Tibial nerve (tissue), 4 donors: ENCODE data around the gene ARHGAP26. TPM values are rescaled to one million over a fixed set of nuclear protein-coding genes. Genes with fewer than 3 reads are reported as not detected.

ENCODE experiments used
- DNase-seq, 2 donors: peaks; one replicate each; pipeline ENCODE4 v3.0.0-alpha.2; 2019; ENCODE audit warnings: low spot score in 2 of 2
- H3K27ac ChIP-seq, 4 donors: fragments of 200-600 bp; sonication (generic) in 3 of 4; one replicate each; pipeline ENCODE4 v1.5.1; 2017 to 2019; ENCODE audit warnings: mild to moderate bottlenecking in 1 of 4
- H3K27me3 ChIP-seq, 2 donors: fragments of 200-600 bp; sonication (generic) in 1 of 2; one replicate each; pipeline versions ENCODE4 v1.5.1 to v1.6.0; 2017 to 2019
- H3K36me3 ChIP-seq, 3 donors: fragments of 200-600 bp; sonication (generic); one replicate each; pipeline ENCODE4 v1.5.1; 2018 to 2019
- H3K4me1 ChIP-seq, 4 donors: fragments of 200-600 bp; sonication (generic) in 3 of 4; one replicate each; pipeline ENCODE4 v1.5.1; 2017 to 2019
- H3K4me3 ChIP-seq, 4 donors: fragments of 200-600 bp; sonication (generic) in 3 of 4; one replicate each; pipeline ENCODE4 v1.5.1; 2017 to 2019; ENCODE audit warnings: mild to moderate bottlenecking in 1 of 4, moderate library complexity in 1 of 4
- H3K9me3 ChIP-seq, 4 donors: fragments of 200-600 bp; sonication (generic) in 3 of 4; one replicate each; pipeline ENCODE4 v1.5.1; 2017 to 2019
- CTCF ChIP-seq, 5 experiments: fragments of 200-600 bp in 3 of 5; fragments of 450-650 bp in 2 of 5; sonication (generic) in 3 of 5; IDR thresholded peaks; one replicate each; pipeline ENCODE4 v1.5.1; 2016 to 2019; ENCODE audit warnings: antibody characterized with exemption in 5 of 5, mild to moderate bottlenecking in 3 of 5, moderate library complexity in 2 of 5
- EP300 ChIP-seq, 2 donors: sonication (generic); formaldehyde crosslinking; IDR thresholded peaks; one replicate each; pipeline ENCODE4 v1.6.1; 2017; ENCODE audit warnings: antibody characterized with exemption in 2 of 2, mild to moderate bottlenecking in 1 of 2
- POLR2A ChIP-seq, 2 donors: fragments of 450-650 bp; IDR thresholded peaks; one replicate each; pipeline ENCODE4 v1.6.1; 2017; ENCODE audit warnings: antibody characterized with exemption in 2 of 2, mild to moderate bottlenecking in 2 of 2, moderate library complexity in 2 of 2
- WGBS, 2 donors: methylation state at CpG; one replicate each; pipeline ENCODE4 v1.1.5; 2018; 5-methylcytosine and 5-hydroxymethylcytosine counted together
- total RNA-seq, 4 donors: library from RNA; depleted of rRNA; stranded (reverse); fragments of >200 nt; gene quantifications; one replicate each; pipeline ENCODE4 v1.1.0, GENCODE V29; 2016

ARHGAP26 gene
- total RNA-seq, 4 donors from 2014 or later: 33.7 to 77.8 (median 57.8) TPM

GRCh38 chr5:142758796-142759145 lies 11.4 kb upstream of the ARHGAP26 start:
- TF ChIP-seq POLR2A (IDR thresholded peaks at IDR 0.05) (no peak), EP300 (IDR thresholded peaks at IDR 0.05) (no peak), CTCF (IDR thresholded peaks at IDR 0.05) (no peak)
- no peak for DNase-seq
- H3K36me3 ChIP-seq: no peaks in the 10 kb centered on the region
- no peaks in the 10 kb centered on the region for H3K27me3 ChIP-seq
- no peak overlapping the region for H3K27ac ChIP-seq
- H3K4me1 ChIP-seq: peaks cover 0 to 2% (median 0%) of the 10 kb centered on the region in 4 donors
- 25 to 57% methylated on average over 1 of the region's 1 CpG for WGBS, 2 donors
- H3K4me3 ChIP-seq: no peak overlapping the region
- no peaks in the 10 kb centered on the region for H3K9me3 ChIP-seq

- DNase-seq: no peak
- Histone ChIP-seq H3K9me3 (no peaks in the 10 kb centered on the region), H3K4me3 (no peak overlapping the region), H3K36me3 (no peaks in the 10 kb centered on the region), H3K27me3 (no peaks in the 10 kb centered on the region), H3K27ac (no peak overlapping the region), H3K4me1 (no peaks in the 10 kb centered on the region)
- WGBS, 2 donors: 83 to 90% methylated on average over 1 of the region's 1 CpG
- no peak for TF ChIP-seq POLR2A (IDR thresholded peaks at IDR 0.05)
- TF ChIP-seq EP300 (IDR thresholded peaks at IDR 0.05): no peak
- TF ChIP-seq CTCF (IDR thresholded peaks at IDR 0.05): no peak
These were observed 6.5 kb upstream of the ARHGAP26 start for GRCh38 chr5:142763701-142764100.

DNA sequence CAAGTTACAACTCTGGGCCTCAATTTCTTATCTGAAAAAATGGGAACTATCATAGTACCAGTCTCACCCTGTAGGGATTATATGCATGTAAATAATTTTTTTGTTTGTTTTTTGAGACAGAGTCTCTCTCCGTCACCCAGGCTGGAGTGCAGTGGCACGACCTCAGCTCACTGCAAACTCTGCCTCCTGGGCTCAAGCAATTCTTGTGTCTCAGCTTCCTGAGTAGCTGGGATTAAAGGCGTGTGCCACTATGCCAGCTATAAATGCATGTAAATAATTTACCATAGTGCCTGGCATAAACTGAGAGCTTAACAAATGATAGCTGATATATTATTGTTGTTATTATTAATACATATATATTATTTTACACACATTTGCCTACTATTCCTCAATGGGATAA lies 3.0 kb upstream of the ARHGAP26 start:
- Histone ChIP-seq H3K36me3 (no peaks in the 10 kb centered on the region), H3K9me3 (no peaks in the 10 kb centered on the region), H3K4me1 (peaks cover 0 to 17% (median 11%) of the 10 kb centered on the region in 4 donors), H3K27ac (no peak overlapping the region), H3K4me3 (no peak overlapping the region), H3K27me3 (no peaks in the 10 kb centered on the region)
- 78 to 82% methylated on average over 3 of the region's 3 CpGs for WGBS, 2 donors
- no peak for TF ChIP-seq CTCF (IDR thresholded peaks at IDR 0.05)
- no peak for TF ChIP-seq EP300 (IDR thresholded peaks at IDR 0.05)
- TF ChIP-seq POLR2A (IDR thresholded peaks at IDR 0.05): no peak
- no peak for DNase-seq

DNA sequence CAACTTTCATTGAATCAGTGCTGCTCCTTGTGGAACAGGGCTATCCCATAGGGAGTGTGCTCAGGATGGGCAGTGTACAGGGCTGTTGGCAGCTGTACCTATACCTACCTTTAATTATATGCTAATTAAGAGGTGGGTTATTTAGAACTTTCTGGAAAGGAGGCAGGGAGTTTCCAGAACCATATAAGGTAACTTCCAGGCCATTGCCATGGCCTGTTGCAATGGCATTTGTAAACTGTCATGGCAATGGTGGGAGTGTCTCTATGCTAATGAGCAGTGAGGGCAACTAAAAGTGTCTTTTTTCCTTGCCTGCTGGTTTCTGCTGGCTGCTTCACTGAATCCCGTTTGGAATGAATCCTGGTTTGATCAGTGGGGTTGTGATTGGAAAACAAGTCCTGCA lies 2.3 kb upstream of the ARHGAP26 start:
- Histone ChIP-seq H3K27ac (no peak overlapping the region), H3K36me3 (no peaks in the 10 kb centered on the region), H3K4me3 (no peak overlapping the region), H3K9me3 (no peaks in the 10 kb centered on the region), H3K4me1 (peaks cover 0 to 23% (median 17%) of the 10 kb centered on the region in 4 donors), H3K27me3 (no peaks in the 10 kb centered on the region)
- 46 to 79% methylated on average over 1 of the region's 1 CpG for WGBS, 2 donors
- TF ChIP-seq CTCF (IDR thresholded peaks at IDR 0.05): no peak
- no peak for TF ChIP-seq EP300 (IDR thresholded peaks at IDR 0.05)
- no peak for TF ChIP-seq POLR2A (IDR thresholded peaks at IDR 0.05)
- DNase-seq: no peak

- DNase-seq: no peak
These were observed 855 bp upstream of the ARHGAP26 start for GRCh38 chr5:142769251-142769792.

More at GRCh38 chr5:142769251-142769792, 855 bp upstream of the ARHGAP26 start:
- TF ChIP-seq CTCF (IDR thresholded peaks at IDR 0.05): peak in 1 of 5 experiments; percentile 7
- TF ChIP-seq POLR2A (IDR thresholded peaks at IDR 0.05): no peak
- H3K27ac ChIP-seq: peak overlapping the region; percentile 86 to 94 (median 90)
- peaks cover 0 to 36% (median 17%) of the 10 kb centered on the region in 4 donors for H3K4me1 ChIP-seq
- H3K36me3 ChIP-seq: no peaks in the 10 kb centered on the region
- peak overlapping the region; percentile 63 to 93 (median 84) for H3K4me3 ChIP-seq
- no peaks in the 10 kb centered on the region for H3K27me3 ChIP-seq
- H3K9me3 ChIP-seq: no peaks in the 10 kb centered on the region
- 5 to 6% methylated on average over 15 of the region's 15 CpGs for WGBS, 2 donors
